Loucy (cell line): ENCODE results near the gene ZER1.

Experiments
- H2AFZ ChIP-seq: fragments of 200-600 bp; sonication (generic); 2 replicates; pipeline ENCODE4 v1.6.0; 2016; ENCODE audit warnings: antibody characterized with exemption, mild to moderate bottlenecking, low read length, moderate library complexity
- H3F3A ChIP-seq: fragments of 200-600 bp; 2 replicates; pipeline ENCODE4 v1.6.0; 2016; ENCODE audit warnings: antibody characterized with exemption, low read depth, mild to moderate bottlenecking
- H3K27me3 ChIP-seq: fragments of 200-600 bp; sonication (generic); 2 replicates; pipeline ENCODE4 v1.6.1; 2014; ENCODE audit warnings: low read length, mild to moderate bottlenecking; ENCODE audit not compliant: insufficient read depth, poor library complexity, severe bottlenecking
- H3K36me3 ChIP-seq: fragments of 200-600 bp; sonication (generic); 2 replicates; pipeline ENCODE4 v1.6.1; 2016; ENCODE audit warnings: low read length; ENCODE audit not compliant: insufficient read depth
- H3K4me1 ChIP-seq: fragments of 200-600 bp; sonication (generic); 2 replicates; pipeline ENCODE4 v1.5.1; 2014; ENCODE audit warnings: low read length, mild to moderate bottlenecking; ENCODE audit not compliant: insufficient read depth, poor library complexity, severe bottlenecking
- H3K4me2 ChIP-seq: fragments of 200-600 bp; sonication (generic); 2 replicates; pipeline ENCODE4 v1.6.0; 2014; ENCODE audit warnings: antibody characterized with exemption, low read length, low read depth, mild to moderate bottlenecking; ENCODE audit not compliant: poor library complexity, severe bottlenecking
- H3K4me3 ChIP-seq: fragments of 200-600 bp; sonication (generic); 2 replicates; pipeline ENCODE4 v1.5.1; 2014; ENCODE audit warnings: low read length, mild to moderate bottlenecking, mixed read lengths; ENCODE audit not compliant: poor library complexity, severe bottlenecking
- H3K79me2 ChIP-seq: fragments of 200-600 bp; sonication (generic); 2 replicates; pipeline ENCODE4 v1.6.1; 2014; ENCODE audit warnings: low read length; ENCODE audit not compliant: insufficient read depth
- H3K9ac ChIP-seq: fragments of 200-600 bp; sonication (generic); 2 replicates; pipeline ENCODE4 v1.6.0; 2014; ENCODE audit warnings: mild to moderate bottlenecking, low read depth, low read length, moderate library complexity; ENCODE audit not compliant: poor library complexity, severe bottlenecking
- H3K9me2 ChIP-seq: fragments of 200-600 bp; sonication (generic); replicated peaks from 2 replicates; pipeline ENCODE4 v1.6.1; 2016; ENCODE audit warnings: low read depth, low read length, mixed read lengths
- H3K9me3 ChIP-seq: fragments of 200-600 bp; sonication (generic); 2 replicates; pipeline ENCODE4 v1.6.1; 2014; ENCODE audit warnings: mild to moderate bottlenecking, antibody characterized with exemption, low read length, low read depth; ENCODE audit not compliant: insufficient read depth
- H4K20me1 ChIP-seq: fragments of 200-600 bp; sonication (generic); 2 replicates; pipeline ENCODE4 v1.6.0; 2014; ENCODE audit warnings: antibody characterized with exemption, low read length, mild to moderate bottlenecking; ENCODE audit not compliant: insufficient read depth, poor library complexity, severe bottlenecking
- EZH2phosphoT487 ChIP-seq: fragments of 200-600 bp; IDR thresholded peaks from 2 replicates; pipeline ENCODE4 v1.6.1; 2018; ENCODE audit warnings: antibody characterized with exemption, mild to moderate bottlenecking, moderate library complexity, borderline replicate concordance
- TF ChIP-seq, protein P1 (sequence below): fragments of 200-600 bp; sonication (generic); conservative IDR thresholded peaks from 2 replicates; pipeline ENCODE4 v1.5.1; 2014; ENCODE audit warnings: mild to moderate bottlenecking, antibody characterized with exemption, low read length

Gene ZER1

GRCh38 chr9:128723352-128723865 lies 48.3 kb downstream of the ZER1 start:
- Histone ChIP-seq H3K4me2 (peak overlapping the region; percentile 85), H2AFZ (peak overlapping the region; percentile 70; the same call in 1 of the 2 replicates), H3K9me3 (no peaks in the 10 kb centered on the region), H4K20me1 (no peaks in the 10 kb centered on the region), H3K79me2 (peaks cover 15% of the 10 kb centered on the region), H3K4me1 (peaks cover 6% of the 10 kb centered on the region), H3K9me2 (no peaks in the 10 kb centered on the region), H3K9ac (peak overlapping the region; percentile 86), H3K27me3 (no peaks in the 10 kb centered on the region), H3F3A (no peaks in the 10 kb centered on the region), H3K36me3 (no peaks in the 10 kb centered on the region), H3K4me3 (peak overlapping the region; percentile 85)
- TF ChIP-seq, protein P1, sequence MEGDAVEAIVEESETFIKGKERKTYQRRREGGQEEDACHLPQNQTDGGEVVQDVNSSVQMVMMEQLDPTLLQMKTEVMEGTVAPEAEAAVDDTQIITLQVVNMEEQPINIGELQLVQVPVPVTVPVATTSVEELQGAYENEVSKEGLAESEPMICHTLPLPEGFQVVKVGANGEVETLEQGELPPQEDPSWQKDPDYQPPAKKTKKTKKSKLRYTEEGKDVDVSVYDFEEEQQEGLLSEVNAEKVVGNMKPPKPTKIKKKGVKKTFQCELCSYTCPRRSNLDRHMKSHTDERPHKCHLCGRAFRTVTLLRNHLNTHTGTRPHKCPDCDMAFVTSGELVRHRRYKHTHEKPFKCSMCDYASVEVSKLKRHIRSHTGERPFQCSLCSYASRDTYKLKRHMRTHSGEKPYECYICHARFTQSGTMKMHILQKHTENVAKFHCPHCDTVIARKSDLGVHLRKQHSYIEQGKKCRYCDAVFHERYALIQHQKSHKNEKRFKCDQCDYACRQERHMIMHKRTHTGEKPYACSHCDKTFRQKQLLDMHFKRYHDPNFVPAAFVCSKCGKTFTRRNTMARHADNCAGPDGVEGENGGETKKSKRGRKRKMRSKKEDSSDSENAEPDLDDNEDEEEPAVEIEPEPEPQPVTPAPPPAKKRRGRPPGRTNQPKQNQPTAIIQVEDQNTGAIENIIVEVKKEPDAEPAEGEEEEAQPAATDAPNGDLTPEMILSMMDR, result no peak
- TF ChIP-seq EZH2phosphoT487, result no peak

GRCh38 chr9:128722380-128723351 lies 49.1 kb downstream of the ZER1 start:
- Histone ChIP-seq H3K4me2 (peak overlapping the region; percentile 85), H3K4me3 (peak overlapping the region; percentile 85), H3K9ac (peak overlapping the region; percentile 86), H3K9me2 (no peaks in the 10 kb centered on the region), H4K20me1 (no peaks in the 10 kb centered on the region), H3K79me2 (peaks cover 15% of the 10 kb centered on the region), H3K4me1 (peaks cover 6% of the 10 kb centered on the region), H3F3A (no peaks in the 10 kb centered on the region), H2AFZ (no peak overlapping the region), H3K36me3 (no peaks in the 10 kb centered on the region), H3K9me3 (no peaks in the 10 kb centered on the region), H3K27me3 (no peaks in the 10 kb centered on the region)
- no peak for TF ChIP-seq EZH2phosphoT487
- TF ChIP-seq, protein P1, result no peak

DNA sequence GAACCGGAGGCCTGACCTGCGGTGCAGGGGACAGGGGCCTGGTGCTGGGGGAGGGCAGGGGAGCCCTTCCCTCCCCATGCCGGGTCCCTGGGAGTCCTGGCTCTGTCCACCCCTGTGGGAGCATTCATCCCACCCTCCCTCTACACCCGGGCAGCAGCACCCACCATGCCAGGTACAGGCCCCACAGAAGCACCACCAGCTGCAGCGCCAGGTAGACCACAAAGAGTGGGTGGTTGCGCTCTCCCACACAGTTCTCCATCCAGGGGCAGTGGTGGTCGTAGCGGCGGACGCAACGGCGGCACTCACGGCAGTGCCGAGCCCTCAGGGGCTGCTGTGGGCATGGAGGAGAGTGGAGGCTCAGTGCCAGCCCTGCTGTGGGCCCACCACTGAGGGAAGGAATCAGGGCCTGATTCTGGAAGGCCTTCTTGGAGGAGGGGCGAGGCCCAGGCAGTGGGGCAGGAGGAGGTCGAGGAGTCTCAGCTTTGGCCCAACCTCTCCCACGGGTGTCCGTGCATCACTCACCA lies 50.2 kb downstream of the ZER1 start:
- H3K9me2 ChIP-seq, result no peaks in the 10 kb centered on the region
- H3F3A ChIP-seq, result no peaks in the 10 kb centered on the region
- peaks cover 6% of the 10 kb centered on the region for H3K4me1 ChIP-seq
- TF ChIP-seq EZH2phosphoT487, result no peak
- TF ChIP-seq, protein P1, result no peak
- H3K36me3 ChIP-seq, result no peaks in the 10 kb centered on the region
- no peak overlapping the region for H3K9ac ChIP-seq
- H4K20me1 ChIP-seq, result no peaks in the 10 kb centered on the region
- H3K27me3 ChIP-seq, result no peaks in the 10 kb centered on the region
- no peak overlapping the region for H2AFZ ChIP-seq
- no peak overlapping the region for H3K4me2 ChIP-seq
- H3K9me3 ChIP-seq, result no peaks in the 10 kb centered on the region
- peaks cover 15% of the 10 kb centered on the region for H3K79me2 ChIP-seq
- no peak overlapping the region for H3K4me3 ChIP-seq
